Activated CD4-positive, alpha-beta T cell treated with anti-CD3 and anti-CD28 coated beads for 1 hour (primary cell): ENCODE results near the gene ATF7IP.
"Not testable (repeated sequence)": the region's sequence is repeated elsewhere in the genome, so short reads cannot be mapped to it uniquely, and the experiment has no call there.

ENCODE experiments used
- DNase-seq: peaks from one replicate; pipeline ENCODE4 v3.0.0-alpha.2; 2020

The ATF7IP gene

GRCh38 chr12:14365294-14366208 is at the start of gene ATF7IP:
ATF7IP (plus strand) TSS chr12:14365682; CDS start chr12:14423916, 58,234 bp downstream.
- DNase-seq = peak; percentile 96

GRCh38 chr12:14317362-14318146 is 47.9 kb upstream of the ATF7IP start:
- no peak for DNase-seq

- DNase-seq = not testable (repeated sequence)
Measured at GRCh38 chr12:14319704-14320427, 45.6 kb upstream of the ATF7IP start.

GRCh38 chr12:14322403-14322802 is 43.1 kb upstream of the ATF7IP start:
- DNase-seq = no peak

- no peak for DNase-seq
Measured at GRCh38 chr12:14325716-14326343, 39.7 kb upstream of the ATF7IP start.

GRCh38 chr12:14326699-14327098 is 38.8 kb upstream of the ATF7IP start:
- DNase-seq = no peak

GRCh38 chr12:14327711-14328110 is 37.8 kb upstream of the ATF7IP start:
- DNase-seq = no peak

GRCh38 chr12:14332482-14332881 is 33.0 kb upstream of the ATF7IP start:
- DNase-seq = no peak

- DNase-seq = no peak
Measured at GRCh38 chr12:14340371-14340770, 25.1 kb upstream of the ATF7IP start.

- DNase-seq = not testable (repeated sequence)
Measured at GRCh38 chr12:14351524-14351923, 14.0 kb upstream of the ATF7IP start.

- not testable (repeated sequence) for DNase-seq
Measured at GRCh38 chr12:14352066-14352465, 13.4 kb upstream of the ATF7IP start.

GRCh38 chr12:14354665-14355064 is 10.8 kb upstream of the ATF7IP start:
- not testable (repeated sequence) for DNase-seq

- no peak for DNase-seq
Measured at GRCh38 chr12:14356147-14356546, 9.3 kb upstream of the ATF7IP start.

- DNase-seq = no peak
Measured at GRCh38 chr12:14357486-14357885, 8.0 kb upstream of the ATF7IP start.

GRCh38 chr12:14362352-14362751 is 3.1 kb upstream of the ATF7IP start:
- no peak for DNase-seq

GRCh38 chr12:14364583-14365271 is 755 bp upstream of the ATF7IP start:
- no peak for DNase-seq

GRCh38 chr12:14366209-14367039 is 942 bp downstream of the ATF7IP start:
- DNase-seq = no peak

- DNase-seq = no peak
Measured at GRCh38 chr12:14367040-14367661, 1.7 kb downstream of the ATF7IP start.

- DNase-seq = no peak
Measured at GRCh38 chr12:14369311-14369710, 3.8 kb downstream of the ATF7IP start.

- no peak for DNase-seq
Measured at GRCh38 chr12:14373217-14373616, 7.7 kb downstream of the ATF7IP start.

GRCh38 chr12:14379508-14379907 is 14.0 kb downstream of the ATF7IP start:
- DNase-seq = no peak
